ENCODE data around the gene RBL1. TPM values are rescaled to one million over a fixed set of nuclear protein-coding genes. Genes with fewer than 3 reads are reported as not detected.

RBL1 gene
- 1.4 and 5.4 TPM in 2 replicates for total RNA-seq

GRCh38 chr20:37095599-37096414 lies at the start of gene RBL1:
Gene RBL1 (minus strand): TSS chr20:37095997. CDS start chr20:37095928, 69 bp downstream.

DNA sequence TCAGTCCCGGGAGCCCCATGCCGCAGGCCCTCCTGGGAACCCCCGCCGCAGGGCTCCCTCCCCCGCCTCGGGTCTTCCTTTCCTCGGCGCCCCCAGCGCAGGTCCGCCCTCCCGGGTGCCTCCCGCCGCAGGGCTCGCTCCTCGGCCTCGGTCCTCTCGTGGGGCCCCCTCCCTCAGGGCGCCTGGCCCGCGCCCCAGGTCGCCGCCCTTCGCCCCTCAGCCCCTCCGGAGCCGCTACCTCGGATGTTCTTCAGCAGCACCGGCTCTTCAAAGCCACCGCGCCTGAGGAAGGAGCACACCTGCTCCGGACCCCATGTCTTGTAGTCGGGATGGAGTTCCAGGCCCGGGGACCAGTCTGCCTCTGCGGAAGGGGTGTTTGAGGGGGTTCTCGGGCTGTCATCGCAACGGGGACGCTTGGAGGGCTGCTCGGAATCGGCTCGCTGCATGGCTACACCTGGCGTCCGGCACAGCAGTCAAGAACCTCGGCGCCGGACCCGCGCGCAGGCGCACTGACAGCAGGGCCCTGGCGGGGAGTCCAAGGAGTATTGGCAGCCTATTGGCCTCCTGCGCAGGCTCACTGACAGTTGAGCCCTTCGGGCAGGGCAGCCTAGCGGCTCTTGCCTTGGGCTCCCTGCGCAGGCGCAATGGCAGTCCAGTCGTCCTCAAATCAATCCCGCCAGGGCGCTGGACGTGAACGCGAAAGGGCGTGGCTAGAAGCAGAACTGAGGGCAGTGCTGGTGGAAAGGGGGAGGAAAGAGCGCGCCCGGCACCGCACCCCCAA lies 144.4 kb downstream of the RBL1 start, which contains the start of gene SAMHD1:
Gene SAMHD1, minus strand, starts transcription at position 511 of the 781 bp plus-strand sequence. Its CDS starts 65 bp downstream, at position 446.

Other genes with a start within 250 kb of the RBL1 start
- not detected in 2 replicates for gene TLDC2, start 219.9 kb downstream of the RBL1 start, total RNA-seq
- 62.1 and 88.6 TPM in 2 replicates for gene SAMHD1, start 144.3 kb downstream of the RBL1 start, total RNA-seq
- 180 and 255 TPM in 2 replicates for gene RPN2, start 83.3 kb upstream of the RBL1 start, total RNA-seq
- 1.5 and 2.6 TPM in 2 replicates for gene MROH8, start 83.6 kb upstream of the RBL1 start, total RNA-seq
- gene GHRH, start 165.8 kb upstream of the RBL1 start, total RNA-seq: not detected in 2 replicates
- gene MANBAL, start 193.7 kb upstream of the RBL1 start, total RNA-seq: 25.9 and 30.0 TPM in 2 replicates

All from pericardium fibroblast (primary cell).